ENCODE data around the gene CEP120.
"Not testable (repeated sequence)": the region's sequence is repeated elsewhere in the genome, so short reads cannot be mapped to it uniquely, and the experiment has no call there.

The CEP120 gene

DNA sequence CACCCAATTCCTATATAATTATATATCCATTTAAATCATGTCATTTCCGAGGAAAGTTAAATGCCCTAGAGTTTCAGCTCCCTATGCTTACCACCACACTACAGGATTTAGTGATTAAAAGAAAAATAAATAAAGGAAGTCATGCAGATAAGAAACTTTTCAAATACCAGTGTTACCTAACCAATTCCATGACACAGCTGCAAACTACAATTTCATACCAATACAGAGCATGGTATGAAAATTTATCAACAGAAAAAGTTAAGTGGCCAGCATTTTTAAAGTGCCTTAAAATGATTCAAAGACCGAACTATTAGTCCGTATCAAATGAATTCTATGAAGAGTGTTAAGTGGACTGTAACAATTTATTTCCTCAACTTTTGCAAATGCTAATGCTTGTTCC, 35.9 kb downstream of the CEP120 start:
- no peak for DNase-seq (ENCODE audit: low read depth in 3 of 3)

DNA sequence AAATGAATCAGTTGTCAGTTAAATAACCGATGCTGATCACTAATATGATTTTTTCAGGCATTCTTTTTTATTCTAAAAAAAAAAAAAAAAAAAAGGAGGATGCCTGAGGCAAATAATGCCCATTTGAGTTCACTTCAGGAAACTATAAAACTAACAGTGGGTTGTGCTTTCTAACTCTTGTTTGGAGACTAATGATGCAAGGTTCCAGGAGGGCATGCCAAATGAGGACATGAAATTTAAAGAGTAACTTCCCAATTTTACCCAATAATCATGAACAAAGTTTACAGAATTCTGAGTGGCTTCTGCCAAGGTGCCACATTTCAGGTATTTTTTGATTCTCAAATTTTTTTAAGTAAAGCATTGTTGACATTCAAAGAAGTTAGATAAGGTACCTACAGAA, 41.0 kb downstream of the CEP120 start:
- DNase-seq (ENCODE audit: low read depth in 3 of 3), result no peak

DNA sequence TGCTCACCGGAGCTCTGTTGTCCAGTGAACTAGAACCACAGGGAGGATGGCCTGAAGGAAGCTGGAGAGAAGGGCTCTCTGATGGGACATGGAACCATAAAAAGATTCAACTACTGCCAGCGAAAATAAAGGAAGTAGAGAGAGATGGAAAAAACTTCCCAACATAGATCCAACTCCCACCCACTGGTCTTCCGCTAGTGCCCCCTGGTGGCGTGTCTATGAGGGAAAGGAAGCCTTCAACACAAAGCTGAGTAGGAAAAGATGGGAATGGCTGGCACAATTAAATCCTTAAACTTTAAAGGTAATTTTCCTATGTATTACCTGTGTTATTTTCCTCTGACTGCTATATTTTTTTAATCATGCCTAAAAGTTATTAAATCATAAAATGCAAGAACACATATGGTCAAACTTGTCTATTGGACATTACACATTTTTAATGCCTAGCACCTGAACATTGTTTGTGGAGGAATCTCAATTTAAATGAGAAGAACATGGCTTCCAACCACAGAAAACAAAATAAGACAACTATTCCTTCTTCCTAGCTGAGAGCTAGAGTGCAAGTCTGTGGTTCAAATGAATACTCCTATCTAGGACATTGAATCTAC, 51.5 kb downstream of the CEP120 start:
- DNase-seq (ENCODE audit: low read depth in 3 of 3), result peak in 1 of 3 experiments; percentile 10

DNA sequence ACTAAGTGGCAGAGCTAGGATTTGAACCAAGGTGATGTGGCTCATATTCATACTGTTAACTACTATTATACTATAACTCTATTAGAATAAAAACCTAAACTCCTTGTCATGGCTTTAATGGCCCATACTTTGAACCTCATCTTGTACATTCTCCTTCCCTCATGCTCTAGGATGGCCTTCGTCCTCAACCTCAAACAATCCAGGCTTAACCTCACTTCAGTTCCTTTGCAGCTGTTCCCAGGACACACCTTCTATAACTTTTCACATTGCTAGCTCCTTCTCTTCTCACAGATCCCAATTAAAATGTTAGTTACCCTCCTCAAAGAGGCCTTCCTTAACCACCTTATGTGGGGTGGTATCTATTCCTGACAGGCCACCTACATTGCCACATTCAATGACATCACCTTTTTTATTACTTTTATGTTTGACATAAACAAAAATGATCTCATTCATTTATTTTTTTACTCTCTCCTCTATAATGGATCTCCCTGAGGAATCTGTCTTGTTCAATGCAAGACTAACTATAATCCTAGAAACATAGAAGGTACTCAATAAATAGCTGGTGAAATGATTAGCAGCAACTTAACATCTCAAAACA, 53.7 kb downstream of the CEP120 start:
- DNase-seq (ENCODE audit: low read depth in 3 of 3), result no peak

DNA sequence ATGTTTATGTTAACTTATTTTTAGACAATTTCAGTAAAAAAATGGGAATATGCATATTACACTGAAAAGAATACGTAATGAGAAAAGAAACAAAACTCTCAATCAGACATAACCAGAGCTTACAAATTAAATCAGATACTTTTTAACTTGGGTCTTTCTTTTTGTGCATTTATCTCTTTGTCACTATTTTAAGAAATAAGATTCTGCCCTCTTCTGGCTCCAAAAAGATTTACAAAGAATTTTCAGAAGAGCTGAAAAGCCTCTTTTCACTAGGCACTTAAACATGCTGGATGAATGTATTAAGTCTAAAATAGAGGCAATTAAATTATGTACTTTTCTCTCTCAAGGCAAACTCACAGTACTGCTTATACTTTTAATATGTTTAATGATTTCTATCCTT, 55.5 kb downstream of the CEP120 start:
- no peak for DNase-seq (ENCODE audit: low read depth in 3 of 3)

DNA sequence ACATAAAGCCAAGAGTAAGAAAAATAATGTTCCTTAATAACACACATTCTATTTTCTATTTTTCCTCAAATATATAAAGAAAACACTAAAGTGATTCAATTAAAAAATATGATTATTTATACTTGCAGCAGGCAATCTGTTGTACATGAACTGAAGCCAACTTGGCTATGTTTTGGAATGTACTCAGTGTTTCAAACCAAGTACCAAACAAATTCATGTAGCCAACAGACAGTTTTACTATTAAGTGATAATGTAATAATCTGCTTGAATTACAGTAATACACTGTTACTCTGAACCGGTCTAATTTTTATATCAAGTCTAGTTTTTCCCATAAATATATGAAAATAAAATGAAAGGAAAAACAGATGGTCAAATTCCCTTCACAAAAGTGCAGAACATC, 58.0 kb downstream of the CEP120 start:
- no peak for DNase-seq (ENCODE audit: low read depth in 3 of 3)

DNA sequence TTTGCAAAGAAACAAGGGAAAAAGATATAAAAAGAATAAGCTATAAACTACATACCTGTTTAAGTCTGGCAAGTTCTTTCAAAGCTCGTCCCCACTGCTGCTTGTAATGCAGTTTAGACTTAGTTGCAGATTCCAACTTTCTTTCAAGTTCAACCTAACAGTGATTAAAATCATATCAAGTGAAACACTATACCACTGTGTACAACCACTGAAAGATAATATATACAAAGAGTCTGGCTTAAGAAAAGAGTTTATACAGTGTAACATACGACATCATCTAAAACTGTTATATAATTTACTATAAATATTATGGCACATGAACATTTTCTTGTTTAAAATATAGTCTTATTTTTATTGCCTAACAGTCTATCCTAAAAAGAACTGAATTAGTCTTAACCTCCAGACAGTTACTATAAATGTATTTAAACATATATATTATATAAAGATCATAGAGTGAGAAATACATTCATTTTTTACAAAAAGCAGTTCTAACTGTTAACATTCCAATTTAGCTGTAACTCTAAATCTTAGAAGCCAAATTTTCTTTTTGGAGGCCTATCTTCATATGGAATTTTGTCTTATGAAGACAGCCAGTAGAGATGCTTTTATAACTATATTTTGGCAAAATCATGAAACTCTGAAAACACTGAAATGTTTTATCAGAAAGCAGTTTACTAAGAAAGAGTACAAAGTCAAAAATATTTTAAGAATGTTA, 58.6 kb downstream of the CEP120 start:
- DNase-seq (ENCODE audit: low read depth in 3 of 3), result no peak

DNA sequence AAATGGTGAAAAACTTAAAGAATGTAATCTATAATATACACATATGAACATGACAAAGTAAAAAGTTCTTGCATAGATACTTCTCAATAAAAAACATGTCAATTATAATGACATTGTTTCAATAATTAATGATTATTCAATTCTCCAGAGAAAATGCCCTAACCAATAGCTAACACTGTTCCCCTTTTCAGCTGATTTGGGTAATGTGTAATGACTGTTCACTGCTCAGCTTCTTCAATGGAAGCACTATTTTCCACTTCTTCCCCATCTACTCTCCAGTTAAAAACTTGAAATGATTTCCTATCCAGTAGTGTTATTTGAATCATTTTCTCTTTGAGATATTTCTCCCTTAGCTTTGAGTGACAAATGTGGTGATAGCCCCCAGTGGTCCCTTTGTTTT, 62.3 kb downstream of the CEP120 start:
- DNase-seq (ENCODE audit: low read depth in 3 of 3), result no peak

DNA sequence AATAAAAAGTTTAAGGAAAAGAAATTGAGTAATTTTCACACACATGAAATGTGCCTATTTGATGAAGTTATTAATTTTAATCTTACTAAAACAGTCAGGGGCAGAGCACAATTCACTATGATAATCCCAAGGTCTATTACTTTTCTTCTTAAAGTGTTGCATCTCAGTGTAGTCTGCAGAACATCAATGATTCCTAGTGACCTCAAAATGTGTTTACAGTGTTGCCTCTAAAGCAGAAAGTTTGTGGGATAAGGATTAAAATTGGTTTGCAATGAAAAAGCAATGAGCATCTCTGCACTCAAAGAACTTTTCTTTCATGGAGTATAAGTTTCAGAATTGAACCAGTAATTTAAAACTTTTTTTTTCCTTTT, 63.0 kb downstream of the CEP120 start:
- no peak for DNase-seq (ENCODE audit: low read depth in 3 of 3)

DNA sequence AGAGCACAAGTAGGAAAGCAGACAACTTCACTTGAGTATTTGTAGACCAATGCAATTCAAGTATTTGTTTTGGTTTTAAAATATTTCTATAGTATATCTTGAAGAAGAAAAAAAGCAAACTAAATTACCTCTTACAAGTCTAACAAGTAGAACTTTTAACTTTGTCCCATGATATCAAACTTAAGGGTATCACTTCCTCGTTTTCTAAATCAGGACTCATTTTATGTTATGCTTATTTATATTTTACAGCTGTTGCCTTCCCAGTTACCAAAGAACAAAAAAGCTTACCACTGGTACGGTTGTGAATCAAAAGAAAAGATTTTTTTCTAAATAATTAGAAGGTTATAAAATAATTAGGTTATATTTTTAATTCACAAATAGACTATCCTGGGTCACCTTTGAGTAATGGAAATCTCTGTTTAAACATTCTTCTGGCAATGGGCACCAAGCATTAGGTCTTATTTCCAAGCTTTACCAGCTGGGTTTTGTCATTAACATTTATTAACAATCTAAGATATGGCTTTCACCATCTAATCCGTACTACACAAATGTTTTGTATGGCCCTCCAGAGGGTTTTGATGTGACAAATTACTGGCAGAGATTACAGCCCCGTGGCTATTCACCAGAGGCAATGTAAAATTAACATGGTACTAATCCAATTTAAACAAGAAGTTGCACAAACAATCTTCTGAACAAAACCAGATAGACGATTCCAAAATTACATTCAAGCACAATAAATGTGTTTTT, 63.6 kb downstream of the CEP120 start:
- DNase-seq (ENCODE audit: low read depth in 3 of 3), result no peak

DNA sequence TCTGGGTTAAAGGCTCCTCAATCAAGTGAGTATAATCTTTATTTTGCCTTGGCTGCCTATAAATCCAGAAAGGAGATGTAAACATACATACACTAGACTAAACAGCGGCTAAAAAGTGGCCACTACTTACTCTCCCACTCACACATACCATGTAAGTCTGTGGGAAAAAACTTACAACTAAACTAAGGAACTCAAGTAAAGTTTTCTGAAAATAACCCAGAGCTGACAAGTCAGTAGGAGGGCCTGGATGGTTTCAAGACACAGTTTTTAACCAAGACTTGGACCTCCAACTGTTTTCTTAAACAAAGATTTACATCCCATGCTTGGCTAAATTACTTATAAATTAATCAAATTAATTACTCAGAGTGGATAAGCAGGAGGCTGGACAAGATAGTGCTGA, 64.5 kb downstream of the CEP120 start:
- DNase-seq (ENCODE audit: low read depth in 3 of 3), result no peak

DNA sequence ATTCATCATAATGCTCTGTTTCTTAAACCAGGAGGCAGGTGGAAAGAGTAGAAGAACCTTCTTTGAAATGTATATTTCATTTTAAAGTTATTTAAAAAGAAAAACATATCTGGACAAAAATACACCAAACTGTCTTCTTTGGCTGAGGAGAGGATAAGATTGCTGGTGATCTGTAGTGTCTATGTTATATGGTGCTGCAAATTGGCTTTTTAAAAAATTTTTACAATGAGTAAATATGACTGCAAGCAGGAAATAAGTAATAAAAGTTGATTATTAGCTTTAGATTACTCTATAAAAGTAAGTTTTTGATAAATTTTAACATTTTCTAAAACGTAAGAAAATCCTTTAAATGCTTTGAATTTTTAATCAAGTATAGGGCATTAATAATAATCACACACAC, 64.9 kb downstream of the CEP120 start:
- DNase-seq (ENCODE audit: low read depth in 3 of 3), result no peak

DNA sequence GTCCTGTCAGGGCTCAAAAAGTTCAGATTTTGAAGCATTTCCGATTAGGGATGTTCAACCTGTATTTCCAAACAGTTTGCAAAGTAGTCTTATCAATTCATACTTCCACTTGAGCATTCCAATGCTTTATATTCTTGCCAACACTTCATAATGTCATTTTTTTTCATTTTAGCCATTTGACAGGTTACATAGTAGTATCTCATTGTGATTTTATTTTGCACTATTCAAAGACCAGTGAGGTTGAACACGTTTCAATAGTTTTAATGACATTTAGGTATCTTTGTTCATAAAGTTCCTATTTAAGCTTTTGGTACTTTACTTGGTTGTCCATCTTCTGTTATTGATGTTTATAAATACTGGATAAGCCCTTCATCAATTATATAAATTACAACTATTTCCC, 71.4 kb downstream of the CEP120 start:
- DNase-seq (ENCODE audit: low read depth in 3 of 3), result no peak

DNA sequence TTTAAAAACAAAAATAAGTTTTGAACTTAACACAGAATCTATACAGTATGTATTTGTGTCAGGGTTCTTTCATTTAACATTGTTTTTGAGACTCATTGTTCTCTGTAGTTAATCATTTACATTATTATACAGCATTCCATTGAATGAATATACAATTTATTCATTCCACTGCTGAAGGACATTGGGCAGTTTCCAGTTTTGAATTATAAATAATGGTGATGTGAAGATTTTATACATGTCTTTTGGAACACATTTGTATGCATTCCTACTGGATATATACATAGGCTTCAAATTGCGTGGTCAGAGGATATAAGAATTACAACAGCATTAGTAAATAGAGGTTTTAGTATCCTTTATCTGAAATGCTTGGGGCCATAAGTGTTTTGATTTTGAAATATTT, 72.0 kb downstream of the CEP120 start:
- DNase-seq (ENCODE audit: low read depth in 3 of 3), result no peak

DNA sequence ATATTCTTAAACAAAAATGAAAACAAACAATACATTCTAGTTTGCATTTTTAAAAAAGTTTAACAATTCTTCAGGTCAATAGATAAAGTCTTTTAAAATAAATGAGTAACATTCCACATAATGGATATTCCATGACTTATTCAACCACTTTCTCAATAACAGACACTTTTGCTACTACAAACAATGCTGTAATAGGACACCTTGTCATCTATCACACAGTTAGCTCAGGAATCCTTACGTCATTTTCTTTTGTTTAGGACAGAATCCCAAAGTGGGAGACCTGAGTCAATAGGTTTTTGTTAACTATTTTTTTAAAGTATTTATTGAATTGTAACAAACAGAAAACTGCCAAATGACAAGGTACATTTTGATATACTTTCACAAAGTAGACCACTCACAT, 72.5 kb downstream of the CEP120 start:
- no peak for DNase-seq (ENCODE audit: low read depth in 3 of 3)

DNA sequence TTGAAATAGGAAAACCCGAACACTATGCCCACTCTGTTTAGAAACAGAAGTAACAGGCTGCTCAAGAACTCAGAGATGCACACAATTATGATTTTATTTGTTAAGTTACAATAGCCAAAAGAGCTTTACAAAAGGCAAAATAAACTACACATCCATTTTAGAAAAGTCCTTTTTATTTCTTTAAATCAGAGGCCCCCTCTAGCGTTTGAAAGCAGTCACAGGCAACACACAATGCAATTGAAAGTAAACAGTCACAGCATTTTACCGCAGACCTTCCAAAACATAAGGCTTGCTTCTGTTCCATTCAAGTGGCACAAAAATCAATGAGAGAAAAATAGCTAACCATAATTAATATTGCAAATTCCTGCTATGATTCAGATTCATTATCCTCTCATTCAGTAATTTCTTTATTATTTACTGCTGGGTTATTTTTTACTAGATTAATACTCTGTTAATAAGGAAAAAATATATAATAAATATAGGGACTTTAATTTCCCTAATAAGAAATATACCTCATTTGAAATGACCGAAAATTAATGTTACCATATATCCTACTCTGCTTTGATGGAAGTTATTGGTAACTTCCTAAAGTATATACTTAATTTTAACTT, 78.3 kb downstream of the CEP120 start:
- no peak for DNase-seq (ENCODE audit: low read depth in 3 of 3)

DNA sequence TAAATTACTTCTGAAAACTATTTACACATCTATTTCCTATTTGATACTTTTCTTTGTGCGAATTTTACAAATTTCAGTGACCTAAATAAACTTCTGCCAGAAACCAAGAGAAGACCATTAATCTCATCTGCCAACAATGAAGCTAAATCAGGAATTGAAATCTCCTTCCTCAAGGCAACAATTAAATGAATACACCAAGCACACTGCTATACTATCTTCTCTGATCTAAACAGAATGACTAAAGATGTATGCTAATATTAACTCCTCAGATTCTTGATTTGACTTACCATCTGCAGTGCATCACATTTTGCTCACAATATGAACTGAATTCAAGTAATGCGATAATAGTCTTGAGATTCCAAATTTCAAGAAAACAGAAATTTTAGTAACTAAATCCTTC, 82.3 kb downstream of the CEP120 start:
- no peak for DNase-seq (ENCODE audit: low read depth in 3 of 3)

DNA sequence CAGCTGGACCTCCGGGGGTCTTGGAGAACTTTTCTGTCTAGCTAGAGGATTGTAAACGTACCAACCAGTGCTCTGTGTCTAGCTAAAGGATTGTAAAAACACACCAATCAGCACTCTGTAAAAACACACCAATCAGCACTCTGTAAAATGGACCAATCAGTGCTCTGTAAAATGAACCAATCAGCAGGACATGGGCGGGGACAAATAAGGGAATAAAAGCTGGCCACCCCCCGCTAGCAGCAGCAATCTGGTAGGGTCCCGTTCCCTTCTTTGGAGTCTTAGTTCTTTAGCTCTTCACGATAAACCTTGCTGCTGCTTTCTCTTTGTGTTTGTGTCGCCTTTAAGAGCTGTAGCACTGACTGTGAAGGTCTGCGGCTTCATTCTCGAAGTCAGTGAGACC, 114.8 kb downstream of the CEP120 start:
- not testable (repeated sequence) for DNase-seq (ENCODE audit: low read depth in 3 of 3)

DNA sequence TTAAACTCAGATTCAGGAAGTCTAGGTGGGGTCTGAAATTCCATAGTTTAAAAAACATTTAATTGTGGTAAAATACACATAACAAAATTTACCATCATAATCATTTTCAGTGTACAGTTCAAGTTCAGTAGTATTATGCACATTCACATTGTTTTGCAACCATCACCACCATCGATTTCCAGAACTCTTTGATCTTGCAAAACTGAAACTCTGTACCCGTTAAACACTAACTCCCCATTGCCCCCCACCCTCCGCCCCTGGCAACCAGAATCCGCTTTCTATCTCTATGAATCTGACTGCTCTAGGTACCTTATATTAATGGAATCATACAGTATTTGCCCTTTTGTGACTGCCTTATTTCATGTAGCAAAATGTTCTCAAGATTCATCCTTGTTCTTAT, 117.5 kb downstream of the CEP120 start:
- no peak for DNase-seq (ENCODE audit: low read depth in 3 of 3)

DNA sequence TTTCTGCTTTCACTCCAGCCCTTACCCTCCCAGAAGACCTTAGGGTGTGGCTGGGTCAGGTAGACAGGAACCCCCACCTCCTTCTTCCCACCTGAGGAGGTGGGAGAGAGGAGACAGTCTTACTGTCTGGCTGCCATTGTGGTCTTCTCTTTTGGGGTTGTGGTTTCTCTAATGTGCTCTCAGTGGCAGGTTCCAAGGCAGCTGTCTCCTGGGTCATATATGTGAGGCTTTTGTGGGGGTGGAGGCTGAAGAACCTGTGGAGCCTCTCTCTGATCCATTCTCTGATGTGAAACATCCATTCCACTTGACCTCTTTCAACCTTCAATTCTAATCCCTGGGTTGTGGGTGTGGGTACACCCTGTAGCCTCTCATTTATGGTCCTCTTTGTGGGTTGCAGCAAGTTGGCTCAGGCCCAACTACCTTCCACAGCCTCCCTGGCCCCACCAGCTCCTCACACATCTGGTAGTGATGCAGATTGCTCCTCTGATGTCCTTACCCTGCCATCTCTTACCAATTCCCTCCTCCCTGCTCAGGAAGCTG, 118.4 kb downstream of the CEP120 start:
- no peak for DNase-seq (ENCODE audit: low read depth in 3 of 3)

DNA sequence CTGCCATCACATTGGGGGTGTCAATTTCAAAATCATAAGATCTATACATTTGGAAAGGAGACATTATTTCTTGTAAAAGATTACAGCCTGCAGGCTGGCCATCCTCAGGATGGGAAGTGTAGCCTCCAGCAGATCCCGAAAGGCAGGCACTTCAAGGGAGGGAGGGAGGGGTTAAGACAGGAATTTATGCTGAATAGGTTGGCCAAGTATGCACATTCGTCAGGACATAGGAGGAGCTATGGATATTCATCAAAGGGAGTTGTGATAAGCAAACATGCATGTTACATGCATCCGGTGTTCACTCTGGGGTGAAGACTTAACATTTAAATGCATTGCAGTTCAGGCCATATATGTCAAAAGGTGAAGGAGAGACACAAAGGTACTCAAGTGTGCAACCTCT, 119.4 kb downstream of the CEP120 start:
- no peak for DNase-seq (ENCODE audit: low read depth in 3 of 3)

DNA sequence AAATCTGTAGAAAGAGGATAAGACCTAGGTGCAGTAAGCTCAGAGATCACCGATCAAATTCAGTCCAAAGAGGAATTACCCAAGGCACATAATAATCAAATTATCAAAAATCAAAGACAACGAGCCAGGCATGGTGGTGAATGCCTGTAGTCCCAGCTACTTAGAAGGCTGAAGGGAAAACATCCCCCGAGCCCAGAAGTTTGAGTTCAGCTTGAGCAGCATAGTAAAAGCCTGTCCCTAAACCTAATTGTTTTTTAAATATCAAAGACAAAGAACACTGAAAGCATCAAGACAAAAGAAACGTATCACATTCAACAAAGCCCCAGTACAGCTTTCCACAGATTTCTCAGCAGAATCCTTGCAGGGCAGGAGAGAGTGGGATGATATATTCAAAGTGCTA, 122.9 kb downstream of the CEP120 start:
- DNase-seq (ENCODE audit: low read depth in 3 of 3), result no peak
